Stimulated activated CD4-positive, alpha-beta T cell treated with anti-CD3 and anti-CD28 coated beads, Interleukin-1b, Interleukin-23, amount 100 ng/mL, for 24 hours (primary cell): ENCODE measurements around the gene GAA.

Source experiments
- DNase-seq, 4 experiments: peaks; one replicate each; pipeline ENCODE4 v3.0.0-alpha.2; 2020; ENCODE audit warnings: low read depth in 4 of 4, low spot score in 1 of 4

Gene GAA

DNA sequence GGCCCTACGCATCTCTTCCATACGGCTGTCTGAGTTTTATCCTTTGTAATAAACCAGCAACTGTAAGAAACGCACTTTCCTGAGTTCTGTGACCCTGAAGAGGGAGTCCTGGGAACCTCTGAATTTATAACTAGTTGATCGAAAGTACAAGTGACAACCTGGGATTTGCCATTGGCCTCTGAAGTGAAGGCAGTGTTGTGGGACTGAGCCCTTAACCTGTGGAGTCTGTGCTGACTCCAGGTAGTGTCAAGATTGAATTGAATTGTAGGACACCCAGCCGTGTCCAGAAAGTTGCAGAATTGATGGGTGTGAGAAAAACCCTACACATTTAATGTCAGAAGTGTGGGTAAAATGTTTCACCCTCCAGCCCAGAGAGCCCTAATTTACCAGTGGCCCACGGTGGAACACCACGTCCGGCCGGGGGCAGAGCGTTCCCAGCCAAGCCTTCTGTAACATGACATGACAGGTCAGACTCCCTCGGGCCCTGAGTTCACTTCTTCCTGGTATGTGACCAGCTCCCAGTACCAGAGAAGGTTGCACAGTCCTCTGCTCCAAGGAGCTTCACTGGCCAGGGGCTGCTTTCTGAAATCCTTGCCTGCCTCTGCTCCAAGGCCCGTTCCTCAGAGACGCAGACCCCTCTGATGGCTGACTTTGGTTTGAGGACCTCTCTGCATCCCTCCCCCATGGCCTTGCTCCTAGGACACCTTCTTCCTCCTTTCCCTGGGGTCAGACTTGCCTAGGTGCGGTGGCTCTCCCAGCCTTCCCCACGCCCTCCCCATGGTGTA, 1.5 kb downstream of the GAA start:
- no peak for DNase-seq

DNA sequence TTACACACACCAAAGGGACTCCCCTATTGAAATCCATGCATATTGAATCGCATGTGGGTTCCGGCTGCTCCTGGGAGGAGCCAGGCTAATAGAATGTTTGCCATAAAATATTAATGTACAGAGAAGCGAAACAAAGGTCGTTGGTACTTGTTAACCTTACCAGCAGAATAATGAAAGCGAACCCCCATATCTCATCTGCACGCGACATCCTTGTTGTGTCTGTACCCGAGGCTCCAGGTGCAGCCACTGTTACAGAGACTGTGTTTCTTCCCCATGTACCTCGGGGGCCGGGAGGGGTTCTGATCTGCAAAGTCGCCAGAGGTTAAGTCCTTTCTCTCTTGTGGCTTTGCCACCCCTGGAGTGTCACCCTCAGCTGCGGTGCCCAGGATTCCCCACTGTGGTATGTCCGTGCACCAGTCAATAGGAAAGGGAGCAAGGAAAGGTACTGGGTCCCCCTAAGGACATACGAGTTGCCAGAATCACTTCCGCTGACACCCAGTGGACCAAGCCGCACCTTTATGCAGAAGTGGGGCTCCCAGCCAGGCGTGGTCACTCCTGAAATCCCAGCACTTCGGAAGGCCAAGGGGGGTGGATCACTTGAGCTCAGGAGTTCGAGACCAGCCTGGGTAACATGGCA, 2.2 kb downstream of the GAA start:
- DNase-seq = no peak

DNA sequence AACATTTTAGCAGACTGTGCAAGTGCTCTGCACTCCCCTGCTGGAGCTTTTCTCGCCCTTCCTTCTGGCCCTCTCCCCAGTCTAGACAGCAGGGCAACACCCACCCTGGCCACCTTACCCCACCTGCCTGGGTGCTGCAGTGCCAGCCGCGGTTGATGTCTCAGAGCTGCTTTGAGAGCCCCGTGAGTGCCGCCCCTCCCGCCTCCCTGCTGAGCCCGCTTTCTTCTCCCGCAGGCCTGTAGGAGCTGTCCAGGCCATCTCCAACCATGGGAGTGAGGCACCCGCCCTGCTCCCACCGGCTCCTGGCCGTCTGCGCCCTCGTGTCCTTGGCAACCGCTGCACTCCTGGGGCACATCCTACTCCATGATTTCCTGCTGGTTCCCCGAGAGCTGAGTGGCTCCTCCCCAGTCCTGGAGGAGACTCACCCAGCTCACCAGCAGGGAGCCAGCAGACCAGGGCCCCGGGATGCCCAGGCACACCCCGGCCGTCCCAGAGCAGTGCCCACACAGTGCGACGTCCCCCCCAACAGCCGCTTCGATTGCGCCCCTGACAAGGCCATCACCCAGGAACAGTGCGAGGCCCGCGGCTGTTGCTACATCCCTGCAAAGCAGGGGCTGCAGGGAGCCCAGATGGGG, 3.1 kb downstream of the GAA start:
- DNase-seq = no peak

DNA sequence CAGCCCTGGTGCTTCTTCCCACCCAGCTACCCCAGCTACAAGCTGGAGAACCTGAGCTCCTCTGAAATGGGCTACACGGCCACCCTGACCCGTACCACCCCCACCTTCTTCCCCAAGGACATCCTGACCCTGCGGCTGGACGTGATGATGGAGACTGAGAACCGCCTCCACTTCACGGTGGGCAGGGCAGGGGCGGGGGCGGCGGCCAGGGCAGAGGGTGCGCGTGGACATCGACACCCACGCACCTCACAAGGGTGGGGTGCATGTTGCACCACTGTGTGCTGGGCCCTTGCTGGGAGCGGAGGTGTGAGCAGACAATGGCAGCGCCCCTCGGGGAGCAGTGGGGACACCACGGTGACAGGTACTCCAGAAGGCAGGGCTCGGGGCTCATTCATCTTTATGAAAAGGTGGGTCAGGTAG, 3.6 kb downstream of the GAA start:
- DNase-seq = no peak

- DNase-seq = no peak
Measured at GRCh38 chr17:80105762-80106161, 4.4 kb downstream of the GAA start.

DNA sequence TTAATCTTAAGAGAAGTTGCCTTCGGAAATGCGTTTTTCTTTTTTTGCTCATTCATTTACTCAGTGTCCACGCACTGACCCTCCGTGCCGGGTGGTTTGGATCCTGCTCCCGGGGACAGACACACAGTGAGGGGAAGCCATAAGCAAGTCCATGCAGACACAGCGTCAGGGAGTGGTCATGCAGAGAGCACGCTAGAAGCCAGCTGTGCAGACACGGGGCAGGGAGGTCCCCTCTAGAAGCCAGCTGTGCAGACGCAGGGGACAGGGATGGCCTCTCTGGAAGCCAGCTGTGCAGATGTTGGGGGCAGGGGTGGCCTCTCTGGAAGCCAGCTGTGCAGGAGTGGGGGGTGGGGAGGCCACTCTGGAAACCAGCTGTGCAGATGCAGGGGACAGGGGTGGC, 4.8 kb downstream of the GAA start:
- DNase-seq = no peak

DNA sequence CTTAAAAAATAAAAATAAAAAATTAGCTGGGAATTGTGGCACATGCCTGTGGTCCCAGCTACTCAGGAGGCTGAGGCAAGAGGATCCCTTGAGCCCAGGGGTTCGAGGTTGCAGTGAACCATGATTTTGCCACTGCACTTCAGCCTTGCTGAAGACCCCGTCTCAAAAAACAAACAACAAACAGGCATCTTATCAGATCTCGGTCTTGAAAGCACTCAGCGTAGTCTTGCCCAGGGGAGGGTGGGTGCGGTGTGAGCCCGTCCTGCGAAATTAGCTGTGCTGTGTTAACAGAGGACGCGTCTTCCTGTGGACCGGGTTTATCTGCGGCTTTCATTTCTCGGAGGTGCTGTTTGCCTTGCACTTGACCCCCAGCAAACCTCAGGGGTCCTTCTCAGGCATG, 5.4 kb downstream of the GAA start:
- no peak for DNase-seq

DNA sequence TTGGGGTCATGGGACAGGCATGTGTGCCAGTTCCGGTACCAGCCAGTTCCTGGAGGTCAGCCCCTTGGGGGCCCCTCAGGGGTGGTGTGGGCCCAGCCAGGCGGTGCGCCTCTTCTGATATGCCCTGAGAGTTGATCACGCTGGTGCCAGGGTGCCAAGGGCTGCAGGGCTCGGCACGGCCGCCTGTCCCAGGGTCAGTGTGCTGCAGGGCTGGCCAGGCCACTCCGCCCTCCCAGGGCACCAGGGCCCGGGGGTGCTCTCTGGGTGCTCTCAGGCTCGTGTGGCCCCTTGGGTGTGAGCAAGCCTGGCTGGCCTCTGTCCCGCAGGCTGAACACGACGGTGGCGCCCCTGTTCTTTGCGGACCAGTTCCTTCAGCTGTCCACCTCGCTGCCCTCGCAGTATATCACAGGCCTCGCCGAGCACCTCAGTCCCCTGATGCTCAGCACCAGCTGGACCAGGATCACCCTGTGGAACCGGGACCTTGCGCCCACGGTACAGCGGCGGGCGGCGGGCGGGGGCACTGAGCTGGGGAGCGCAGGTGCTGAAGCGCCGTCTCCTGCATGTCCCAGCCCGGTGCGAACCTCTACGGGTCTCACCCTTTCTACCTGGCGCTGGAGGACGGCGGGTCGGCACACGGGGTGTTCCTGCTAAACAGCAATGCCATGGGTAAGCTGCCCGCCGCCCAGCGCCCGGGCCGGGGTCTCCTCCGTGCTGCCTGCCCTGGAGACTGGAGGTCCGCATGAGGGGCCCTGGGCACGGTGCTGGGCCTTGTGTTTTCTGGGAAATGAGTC, 6.0 kb downstream of the GAA start:
- DNase-seq = no peak

- no peak for DNase-seq
Measured at GRCh38 chr17:80108036-80108971, 6.9 kb downstream of the GAA start.

DNA sequence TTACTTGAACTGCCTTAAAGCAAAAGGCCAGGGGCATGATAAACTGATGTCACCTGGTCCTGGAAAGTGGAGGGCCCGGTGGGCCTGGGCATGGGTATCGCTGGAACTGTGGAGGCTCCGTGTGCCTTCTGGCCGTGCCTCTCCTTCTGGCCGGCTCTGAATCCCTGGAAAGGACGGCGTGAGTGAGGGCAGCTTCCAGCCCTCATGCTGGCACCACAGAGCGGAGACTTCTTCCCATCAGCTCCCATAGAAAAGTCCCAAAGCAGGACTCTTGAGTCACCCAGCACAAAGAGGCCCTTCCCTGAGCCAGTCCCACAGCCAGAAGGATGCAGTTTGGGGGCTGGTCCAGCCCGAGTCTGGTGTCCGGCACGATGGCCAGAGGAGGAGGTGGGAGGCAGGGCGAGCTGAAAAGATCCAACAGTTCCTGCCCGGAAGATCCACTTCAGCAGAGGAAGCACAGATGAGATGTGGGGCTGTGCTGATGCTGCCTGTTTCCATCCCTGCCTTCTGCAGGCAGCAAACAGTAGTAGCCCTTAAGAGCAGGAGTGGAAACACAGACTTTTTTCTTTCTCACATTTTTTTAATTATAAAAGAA, 7.8 kb downstream of the GAA start:
- DNase-seq = no peak

GRCh38 chr17:80109713-80110446, 8.5 kb downstream of the GAA start:
- DNase-seq = no peak

- DNase-seq = no peak
Measured at GRCh38 chr17:80110447-80110812, 9.0 kb downstream of the GAA start.

GRCh38 chr17:80110927-80111701, 9.7 kb downstream of the GAA start:
- no peak for DNase-seq

DNA sequence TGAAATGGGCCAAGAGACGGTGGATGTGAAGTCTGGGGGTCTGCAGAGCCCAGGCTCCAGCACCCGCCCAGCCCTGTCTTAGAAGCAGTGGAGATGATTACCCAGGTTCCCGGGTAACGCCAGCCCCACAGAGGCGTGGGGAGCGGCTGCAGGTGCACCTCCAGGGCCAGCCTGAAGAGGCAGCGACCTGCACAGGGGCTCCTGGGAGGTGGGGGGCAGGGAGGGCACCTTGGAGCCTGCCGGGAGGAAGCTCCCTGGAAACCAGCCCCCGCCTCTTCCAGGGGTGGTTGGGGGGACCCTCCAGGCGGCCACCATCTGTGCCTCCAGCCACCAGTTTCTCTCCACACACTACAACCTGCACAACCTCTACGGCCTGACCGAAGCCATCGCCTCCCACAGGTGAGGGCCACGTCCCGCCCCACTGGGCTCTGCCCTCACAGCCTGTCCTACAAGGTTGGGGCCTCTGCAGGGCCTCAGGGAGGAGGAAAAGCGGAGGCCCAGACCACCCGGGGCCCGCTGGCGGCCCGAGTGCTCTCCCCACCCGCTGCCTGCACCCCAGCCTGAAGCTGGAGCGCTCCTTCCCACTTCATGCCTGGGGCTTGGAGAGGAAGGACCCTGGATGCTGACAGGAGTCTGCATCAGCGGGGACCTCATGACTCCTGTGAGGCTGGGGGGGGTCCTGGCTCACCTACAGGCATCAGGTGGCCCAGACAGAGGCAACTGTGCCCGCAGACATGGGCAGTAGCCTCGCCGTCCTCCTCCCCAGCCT, 10.5 kb downstream of the GAA start:
- DNase-seq = no peak

DNA sequence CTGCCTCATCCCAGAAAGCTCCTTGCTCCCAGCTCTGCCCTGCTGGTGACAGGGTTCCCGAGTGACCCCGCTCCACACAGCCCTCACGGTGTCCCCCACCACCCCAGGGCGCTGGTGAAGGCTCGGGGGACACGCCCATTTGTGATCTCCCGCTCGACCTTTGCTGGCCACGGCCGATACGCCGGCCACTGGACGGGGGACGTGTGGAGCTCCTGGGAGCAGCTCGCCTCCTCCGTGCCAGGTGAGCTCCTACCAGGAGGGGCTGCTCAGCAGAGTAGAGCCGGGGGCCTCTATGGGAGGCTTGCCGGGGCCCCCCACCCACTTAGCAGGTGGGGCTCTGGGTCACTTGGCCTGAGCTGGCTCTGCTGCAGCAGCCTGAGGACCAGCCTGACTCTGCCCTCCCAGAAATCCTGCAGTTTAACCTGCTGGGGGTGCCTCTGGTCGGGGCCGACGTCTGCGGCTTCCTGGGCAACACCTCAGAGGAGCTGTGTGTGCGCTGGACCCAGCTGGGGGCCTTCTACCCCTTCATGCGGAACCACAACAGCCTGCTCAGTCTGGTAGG, 11.2 kb downstream of the GAA start:
- DNase-seq = no peak

DNA sequence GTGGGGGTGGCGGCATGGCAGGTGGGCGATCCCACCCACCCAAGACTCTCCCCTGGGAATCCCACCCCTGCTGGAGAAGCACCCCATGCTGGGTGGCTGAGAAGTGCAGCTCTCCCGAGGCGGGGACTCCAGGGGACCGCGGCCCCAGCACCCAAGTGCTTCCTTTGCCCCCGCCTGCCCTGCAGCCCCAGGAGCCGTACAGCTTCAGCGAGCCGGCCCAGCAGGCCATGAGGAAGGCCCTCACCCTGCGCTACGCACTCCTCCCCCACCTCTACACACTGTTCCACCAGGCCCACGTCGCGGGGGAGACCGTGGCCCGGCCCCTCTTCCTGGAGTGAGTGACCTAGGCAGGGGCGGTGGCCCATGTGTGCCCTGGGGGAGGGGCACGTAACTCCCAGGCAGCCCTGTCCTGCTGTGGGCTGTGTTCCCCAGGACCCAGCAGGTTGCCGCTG, 11.7 kb downstream of the GAA start:
- no peak for DNase-seq

DNA sequence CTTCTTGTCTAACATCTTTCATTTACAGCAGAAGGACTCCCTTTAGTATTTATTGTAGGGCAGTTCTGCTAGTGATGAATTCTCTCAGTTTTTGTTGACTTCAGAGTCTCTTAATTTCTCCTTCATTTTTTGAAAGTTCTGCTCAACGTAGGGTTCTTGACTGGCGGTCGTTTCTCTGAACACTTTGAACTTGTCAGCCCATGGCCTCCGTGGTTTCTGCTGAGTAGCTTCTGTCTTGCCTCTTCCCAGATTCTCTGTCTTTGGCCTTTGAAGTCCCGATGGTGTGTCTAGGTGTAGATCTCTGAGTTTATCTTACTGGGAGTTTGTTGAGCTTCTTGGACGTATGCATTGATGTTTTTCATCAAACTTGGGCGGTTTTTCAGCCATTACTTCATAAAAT, 13.4 kb downstream of the GAA start:
- DNase-seq = no peak

GRCh38 chr17:80115159-80115558, 13.8 kb downstream of the GAA start:
- no peak for DNase-seq
